Heart left ventricle (tissue), 13 donors: ENCODE results near the gene HACE1.

Experiments
- CTCF ChIP-seq, 12 donors: fragments of 200-600 bp; sonication (generic) in 4 of 12; IDR thresholded peaks; one replicate each; pipeline versions ENCODE4 v1.5.0 to v1.8.0; 2018 to 2022; ENCODE audit warnings: antibody characterized with exemption in 12 of 12, mild to moderate bottlenecking in 5 of 12
- POLR2A ChIP-seq, 2 donors: fragments of 450-650 bp; IDR thresholded peaks; one replicate each; pipeline ENCODE4 v1.6.1; 2017; ENCODE audit warnings: antibody characterized with exemption in 2 of 2, mild to moderate bottlenecking in 2 of 2, moderate library complexity in 2 of 2
- donor health status: ischemic (EF 13 %, LVEDD 7.1; RV severe dilation, severe dysfunction).
- donor health status: DM: no; HTN: yes; CAD: no.
- donor health status: DM: no; HTN: no; CAD: no.
- donor health status: ischemic (EF 25% LVEDD 6.9; RV normal size, moderate dysfunction).
- donor health status: ischemic (EF 25% LVEDD 5.7; RV mildly dilated, moderate dysfunction).
- donor health status: ischemic (EF 35%, LVEDD 5.7; RV mildly dilated, moderate dysfunction).
- donor health status: nonischemic (EF 11% LVEDD 7.7; RV severe dilation, severe dysfunction).
- donor health status: DM: yes; HTN: yes; CAD: no.
- donor health status: PGD.
- donor health status: ischemic (EF 29% LVEDD 5.4; RV normal size, mild dysfunction).
- donor health status: nonischemic (EF 23%, LVEDD 6.1; RV moderate dilation, normal function).

- TF ChIP-seq CTCF (IDR thresholded peaks at IDR 0.05): no peak
- TF ChIP-seq POLR2A (IDR thresholded peaks at IDR 0.05): no peak
These were observed 123.2 kb downstream of the HACE1 start for GRCh38 chr6:104736545-104736944.
